ENCODE results near the gene LRRC8D.
A peak's percentile ranks its signal among the peaks of the same experiment; 100 is the strongest.

Gene LRRC8D

DNA sequence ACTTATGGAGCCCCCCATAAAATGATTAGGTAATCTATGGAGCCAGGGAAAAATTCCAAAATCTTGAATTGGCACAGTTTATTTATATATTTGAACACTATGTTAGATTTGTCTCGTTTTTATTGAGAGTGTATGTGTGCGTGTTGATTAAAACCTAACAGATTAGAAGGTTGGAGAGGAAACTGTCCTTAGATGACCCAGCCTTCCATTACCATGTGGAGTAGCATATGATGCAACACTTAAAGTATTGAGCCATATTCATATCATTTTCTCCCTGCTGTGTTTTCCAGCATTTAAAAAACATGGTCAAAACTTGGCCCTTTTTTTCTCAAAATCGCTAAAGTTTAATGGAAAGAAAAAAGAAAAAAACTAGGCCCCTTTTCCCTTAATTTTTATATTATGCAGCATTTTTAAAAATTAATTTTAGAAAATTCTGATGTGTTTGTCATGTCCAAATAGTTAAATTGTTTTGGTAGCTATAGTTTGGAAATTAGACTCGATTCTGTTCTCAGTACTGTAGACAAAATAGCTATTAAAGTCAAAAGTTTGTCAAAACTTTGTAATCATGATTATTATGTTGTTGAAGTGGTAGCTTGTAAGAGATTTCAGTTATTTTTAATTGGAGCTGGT, 2.3 kb downstream of the LRRC8D start:
- peak overlapping the region in 1 of 2 donors; percentile 67 for H3K4me3 ChIP-seq (ENCODE audit: low read depth in 1 of 2, low read length in 2 of 2)
- no peaks in the 10 kb centered on the region for H3K36me3 ChIP-seq (ENCODE audit: control insufficient read depth in 1 of 2, insufficient read depth in 2 of 2, low read length in 2 of 2)
- peak overlapping the region; percentile 19 for H3K27ac ChIP-seq (ENCODE audit: low read length)
- H3K27me3 ChIP-seq (ENCODE audit: low read depth, low read length), result no peaks in the 10 kb centered on the region
- peaks cover 10 to 21% of the 10 kb centered on the region in 2 donors for H3K4me1 ChIP-seq (ENCODE audit: control insufficient read depth in 1 of 2, insufficient read depth in 2 of 2, low read length in 2 of 2)
- H3K9me3 ChIP-seq (ENCODE audit: control insufficient read depth in 1 of 2, low read length in 2 of 2), result no peaks in the 10 kb centered on the region

GRCh38 chr1:89823679-89824292, 3.0 kb downstream of the LRRC8D start:
- Histone ChIP-seq H3K9me3 (ENCODE audit: control insufficient read depth in 1 of 2, low read length in 2 of 2) (no peaks in the 10 kb centered on the region), H3K27me3 (ENCODE audit: low read depth, low read length) (no peaks in the 10 kb centered on the region), H3K36me3 (ENCODE audit: control insufficient read depth in 1 of 2, insufficient read depth in 2 of 2, low read length in 2 of 2) (no peaks in the 10 kb centered on the region), H3K27ac (ENCODE audit: low read length) (peak overlapping the region; percentile 19), H3K4me1 (ENCODE audit: control insufficient read depth in 1 of 2, insufficient read depth in 2 of 2, low read length in 2 of 2) (peaks cover 10 to 21% of the 10 kb centered on the region in 2 donors), H3K4me3 (ENCODE audit: low read depth in 1 of 2, low read length in 2 of 2) (no peak overlapping the region)

DNA sequence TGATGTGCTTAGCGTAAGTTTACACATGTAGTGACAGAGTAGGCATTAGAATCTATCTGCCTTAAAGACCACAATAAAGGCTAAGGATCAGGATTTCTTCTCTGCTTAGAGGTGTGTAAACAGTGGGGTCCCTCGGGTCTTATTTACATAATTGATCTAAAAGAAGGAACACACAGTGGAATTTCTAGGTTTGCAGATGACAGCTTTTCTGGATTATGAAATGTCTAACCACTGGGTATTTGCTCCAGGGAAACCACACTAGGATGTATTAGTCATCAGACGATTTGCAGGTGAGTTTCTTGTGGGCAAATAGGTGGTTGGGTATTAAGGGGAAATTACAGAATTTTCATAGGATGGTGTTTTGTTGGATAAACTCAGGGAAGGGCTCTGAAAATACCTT, 5.8 kb downstream of the LRRC8D start:
- H3K36me3 ChIP-seq (ENCODE audit: control insufficient read depth in 1 of 2, insufficient read depth in 2 of 2, low read length in 2 of 2), result no peaks in the 10 kb centered on the region
- no peak overlapping the region for H3K4me3 ChIP-seq (ENCODE audit: low read depth in 1 of 2, low read length in 2 of 2)
- H3K9me3 ChIP-seq (ENCODE audit: control insufficient read depth in 1 of 2, low read length in 2 of 2), result no peaks in the 10 kb centered on the region
- no peak overlapping the region for H3K27ac ChIP-seq (ENCODE audit: low read length)
- no peaks in the 10 kb centered on the region for H3K27me3 ChIP-seq (ENCODE audit: low read depth, low read length)
- peaks cover 10 to 16% of the 10 kb centered on the region in 2 donors for H3K4me1 ChIP-seq (ENCODE audit: control insufficient read depth in 1 of 2, insufficient read depth in 2 of 2, low read length in 2 of 2)

DNA sequence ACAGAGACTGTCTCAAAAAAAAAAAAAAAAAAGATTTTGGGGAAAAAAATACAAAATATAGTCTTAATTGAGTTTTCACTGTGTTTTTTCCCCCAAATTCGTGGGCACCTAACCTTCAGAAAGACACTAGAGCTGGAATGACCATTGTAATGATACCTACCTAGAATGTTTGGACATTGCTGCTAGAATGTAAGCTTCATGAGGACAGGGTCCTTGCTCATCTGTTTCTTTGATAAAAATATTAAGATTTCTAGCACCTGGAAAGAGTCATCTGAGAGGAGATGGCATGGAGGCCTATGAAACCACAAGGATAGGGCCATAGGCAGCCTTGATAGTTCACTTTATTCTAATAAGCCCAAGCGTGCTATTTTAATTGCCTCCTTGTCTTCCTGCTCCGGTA, 6.5 kb downstream of the LRRC8D start:
- no peaks in the 10 kb centered on the region for H3K36me3 ChIP-seq (ENCODE audit: control insufficient read depth in 1 of 2, insufficient read depth in 2 of 2, low read length in 2 of 2)
- peaks cover 6 to 16% of the 10 kb centered on the region in 2 donors for H3K4me1 ChIP-seq (ENCODE audit: control insufficient read depth in 1 of 2, insufficient read depth in 2 of 2, low read length in 2 of 2)
- no peak overlapping the region for H3K4me3 ChIP-seq (ENCODE audit: low read depth in 1 of 2, low read length in 2 of 2)
- no peak overlapping the region for H3K27ac ChIP-seq (ENCODE audit: low read length)
- H3K27me3 ChIP-seq (ENCODE audit: low read depth, low read length), result no peaks in the 10 kb centered on the region
- no peaks in the 10 kb centered on the region for H3K9me3 ChIP-seq (ENCODE audit: control insufficient read depth in 1 of 2, low read length in 2 of 2)

- peaks cover under 1 to 14% of the 10 kb centered on the region in 2 donors for H3K4me1 ChIP-seq (ENCODE audit: control insufficient read depth in 1 of 2, insufficient read depth in 2 of 2, low read length in 2 of 2)
- no peaks in the 10 kb centered on the region for H3K9me3 ChIP-seq (ENCODE audit: control insufficient read depth in 1 of 2, low read length in 2 of 2)
- no peak overlapping the region for H3K4me3 ChIP-seq (ENCODE audit: low read depth in 1 of 2, low read length in 2 of 2)
- H3K36me3 ChIP-seq (ENCODE audit: control insufficient read depth in 1 of 2, insufficient read depth in 2 of 2, low read length in 2 of 2), result no peaks in the 10 kb centered on the region
- no peak overlapping the region for H3K27ac ChIP-seq (ENCODE audit: low read length)
- no peaks in the 10 kb centered on the region for H3K27me3 ChIP-seq (ENCODE audit: low read depth, low read length)
These were observed 7.1 kb downstream of the LRRC8D start for GRCh38 chr1:89827902-89828301.

DNA sequence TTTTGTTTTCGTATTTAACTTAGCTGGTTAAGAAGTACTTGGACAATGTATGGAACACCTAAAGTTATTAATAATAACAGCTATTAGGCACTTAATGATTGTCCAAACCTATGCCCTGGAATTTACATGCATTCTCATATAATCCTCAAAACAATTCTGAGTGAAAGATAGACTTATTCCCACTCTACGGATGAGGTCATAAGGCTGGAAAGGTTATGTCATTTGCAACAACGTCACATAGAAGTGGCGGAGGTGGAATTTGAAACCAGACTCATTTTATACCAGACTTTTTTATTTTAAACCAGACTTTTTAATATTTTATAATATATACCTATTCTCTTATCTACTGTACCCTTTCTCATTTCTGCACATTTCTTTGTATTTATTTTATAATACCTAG, 8.4 kb downstream of the LRRC8D start:
- Histone ChIP-seq H3K27me3 (ENCODE audit: low read depth, low read length) (no peaks in the 10 kb centered on the region), H3K36me3 (ENCODE audit: control insufficient read depth in 1 of 2, insufficient read depth in 2 of 2, low read length in 2 of 2) (no peaks in the 10 kb centered on the region), H3K9me3 (ENCODE audit: control insufficient read depth in 1 of 2, low read length in 2 of 2) (no peaks in the 10 kb centered on the region), H3K4me1 (ENCODE audit: control insufficient read depth in 1 of 2, insufficient read depth in 2 of 2, low read length in 2 of 2) (peaks cover 0 to 20% of the 10 kb centered on the region in 2 donors), H3K27ac (ENCODE audit: low read length) (no peak overlapping the region), H3K4me3 (ENCODE audit: low read depth in 1 of 2, low read length in 2 of 2) (no peak overlapping the region)

DNA sequence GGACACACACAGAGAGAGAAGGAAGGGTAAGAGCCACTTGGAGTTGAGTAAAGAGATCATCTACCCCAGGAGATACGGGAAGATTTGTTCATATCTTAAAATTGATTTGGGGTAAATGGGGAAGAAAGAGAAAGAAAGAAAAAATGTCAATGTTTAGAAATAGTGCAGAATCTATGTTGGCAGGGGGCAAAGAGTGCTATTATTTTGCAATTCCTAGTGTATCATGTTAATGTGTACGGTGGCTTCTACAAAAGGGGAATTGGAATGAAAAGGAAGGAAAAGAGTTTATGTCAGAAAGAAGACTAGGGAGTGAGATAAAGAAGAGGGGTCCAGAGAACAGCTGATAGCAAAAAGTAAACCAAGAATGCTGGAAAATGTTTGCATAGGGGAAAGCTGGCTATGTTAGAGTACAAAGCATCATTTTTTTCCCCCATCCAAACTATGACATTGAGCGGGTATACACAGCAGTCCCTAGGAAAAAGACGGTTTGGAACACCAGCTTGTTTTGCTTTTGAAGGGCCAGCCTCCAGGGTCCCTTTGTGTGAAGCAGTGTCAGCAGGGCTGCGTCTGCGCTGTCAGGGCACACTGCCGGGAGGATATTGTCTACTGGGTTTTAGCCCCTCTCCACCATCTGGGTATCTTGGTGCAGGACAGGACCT, 10.8 kb downstream of the LRRC8D start:
- no peaks in the 10 kb centered on the region for H3K9me3 ChIP-seq (ENCODE audit: control insufficient read depth in 1 of 2, low read length in 2 of 2)
- H3K4me3 ChIP-seq (ENCODE audit: low read depth in 1 of 2, low read length in 2 of 2), result no peak overlapping the region
- H3K27ac ChIP-seq (ENCODE audit: low read length), result no peak overlapping the region
- no peaks in the 10 kb centered on the region for H3K36me3 ChIP-seq (ENCODE audit: control insufficient read depth in 1 of 2, insufficient read depth in 2 of 2, low read length in 2 of 2)
- H3K27me3 ChIP-seq (ENCODE audit: low read depth, low read length), result no peaks in the 10 kb centered on the region
- H3K4me1 ChIP-seq (ENCODE audit: control insufficient read depth in 1 of 2, insufficient read depth in 2 of 2, low read length in 2 of 2), result peaks cover 0 to 30% of the 10 kb centered on the region in 2 donors

DNA sequence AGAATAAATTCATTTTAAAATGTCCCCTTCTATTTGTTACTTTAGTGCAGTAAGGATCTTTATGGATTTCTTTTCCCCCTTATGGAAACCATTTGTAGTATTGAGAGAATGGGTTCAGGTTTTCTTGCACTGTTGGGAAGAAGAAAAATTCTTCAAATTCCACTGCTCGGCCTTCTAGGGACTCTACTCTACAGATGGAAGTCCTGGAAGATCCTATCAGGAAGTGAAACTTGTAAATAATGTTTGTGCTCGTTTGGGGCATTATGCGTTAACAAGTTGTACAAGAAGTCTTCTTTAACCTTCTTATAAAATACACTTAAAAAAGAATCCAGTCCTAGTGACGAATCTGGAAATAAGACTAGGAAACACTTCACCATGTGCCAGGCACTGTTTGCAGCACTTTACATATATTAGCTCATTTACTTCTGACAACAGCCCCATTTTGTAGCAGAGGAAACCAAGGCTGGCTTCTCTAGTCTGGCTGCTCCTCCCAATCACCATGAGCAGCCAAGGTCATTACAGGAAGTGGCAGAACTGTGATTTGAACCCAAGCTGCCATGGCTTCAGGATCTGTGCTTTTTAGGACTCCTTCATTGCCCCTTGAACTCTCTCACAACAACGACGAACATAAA, 11.8 kb downstream of the LRRC8D start:
- Histone ChIP-seq H3K9me3 (ENCODE audit: control insufficient read depth in 1 of 2, low read length in 2 of 2) (no peaks in the 10 kb centered on the region), H3K4me3 (ENCODE audit: low read depth in 1 of 2, low read length in 2 of 2) (no peak overlapping the region), H3K27me3 (ENCODE audit: low read depth, low read length) (no peaks in the 10 kb centered on the region), H3K4me1 (ENCODE audit: control insufficient read depth in 1 of 2, insufficient read depth in 2 of 2, low read length in 2 of 2) (peaks cover 0 to 30% of the 10 kb centered on the region in 2 donors), H3K27ac (ENCODE audit: low read length) (peak overlapping the region; percentile 21), H3K36me3 (ENCODE audit: control insufficient read depth in 1 of 2, insufficient read depth in 2 of 2, low read length in 2 of 2) (no peaks in the 10 kb centered on the region)

- Histone ChIP-seq H3K9me3 (ENCODE audit: control insufficient read depth in 1 of 2, low read length in 2 of 2) (no peaks in the 10 kb centered on the region), H3K36me3 (ENCODE audit: control insufficient read depth in 1 of 2, insufficient read depth in 2 of 2, low read length in 2 of 2) (no peaks in the 10 kb centered on the region), H3K4me3 (ENCODE audit: low read depth in 1 of 2, low read length in 2 of 2) (no peak overlapping the region), H3K27me3 (ENCODE audit: low read depth, low read length) (no peaks in the 10 kb centered on the region), H3K27ac (ENCODE audit: low read length) (peak overlapping the region; percentile 21), H3K4me1 (ENCODE audit: control insufficient read depth in 1 of 2, insufficient read depth in 2 of 2, low read length in 2 of 2) (peaks cover 0 to 30% of the 10 kb centered on the region in 2 donors)
These were observed 12.6 kb downstream of the LRRC8D start for GRCh38 chr1:89833183-89834082.

DNA sequence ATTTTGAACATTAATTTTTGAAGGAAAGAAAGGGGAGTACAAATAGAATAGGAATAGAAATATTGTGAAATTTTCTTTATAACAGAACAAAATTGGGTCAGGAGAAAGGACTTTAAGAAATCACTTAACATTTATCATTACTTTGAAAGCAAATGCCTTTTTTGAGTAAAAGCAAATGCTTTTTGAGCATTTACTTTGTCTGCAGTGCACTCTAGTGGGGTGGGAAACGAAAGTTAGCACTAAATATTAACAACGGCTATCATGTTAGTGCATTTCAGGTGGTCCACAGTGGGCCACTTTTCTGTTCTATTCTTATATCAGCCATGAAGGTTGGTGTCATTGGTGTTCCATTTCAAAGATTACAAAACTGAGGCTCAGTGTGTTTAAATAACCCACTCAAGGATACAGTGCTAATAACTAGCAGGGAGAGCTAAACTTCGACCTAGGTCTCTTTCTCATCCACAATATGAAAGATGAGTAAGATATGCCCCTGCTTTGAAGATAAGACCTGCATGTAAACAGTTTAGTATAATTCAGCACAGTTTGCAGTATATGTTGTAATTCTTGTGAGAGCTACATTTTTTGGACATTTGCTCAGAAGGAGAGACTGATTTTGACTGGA, 13.4 kb downstream of the LRRC8D start:
- Histone ChIP-seq H3K4me1 (ENCODE audit: control insufficient read depth in 1 of 2, insufficient read depth in 2 of 2, low read length in 2 of 2) (peaks cover 0 to 30% of the 10 kb centered on the region in 2 donors), H3K27me3 (ENCODE audit: low read depth, low read length) (no peaks in the 10 kb centered on the region), H3K9me3 (ENCODE audit: control insufficient read depth in 1 of 2, low read length in 2 of 2) (no peaks in the 10 kb centered on the region), H3K36me3 (ENCODE audit: control insufficient read depth in 1 of 2, insufficient read depth in 2 of 2, low read length in 2 of 2) (no peaks in the 10 kb centered on the region), H3K27ac (ENCODE audit: low read length) (no peak overlapping the region), H3K4me3 (ENCODE audit: low read depth in 1 of 2, low read length in 2 of 2) (no peak overlapping the region)
